ENCODE data around the gene ENO4. TPM values are rescaled to one million over a fixed set of nuclear protein-coding genes. Genes with fewer than 3 reads are reported as not detected.

The ENO4 gene
- total and polyA plus RNA-seq, 2 donors, result 0.11 to 0.14 TPM

Other genes starting within 250 kb of the ENO4 start
- not detected for gene PNLIPRP2, start 228.5 kb upstream of the ENO4 start, total RNA-seq
- gene PNLIPRP2, start 228.5 kb upstream of the ENO4 start, polyA plus RNA-seq, result 0.25 TPM
- 1.7 TPM for gene HSPA12A, start 106.9 kb upstream of the ENO4 start, total RNA-seq
- gene HSPA12A, start 106.9 kb upstream of the ENO4 start, polyA plus RNA-seq, result 4.4 TPM
- gene SHTN1, start 155.7 kb downstream of the ENO4 start, total RNA-seq, result 5.8 TPM
- gene SHTN1, start 155.7 kb downstream of the ENO4 start, polyA plus RNA-seq, result 23.0 TPM

All from thymus (tissue), 2 donors.